Sigmoid colon (tissue), 4 donors: ENCODE measurements around the gene TOM1L2.

ENCODE experiments used
- POLR2AphosphoS5 ChIP-seq, 4 donors: sonication (generic); formaldehyde crosslinking; IDR thresholded peaks; one replicate each; pipeline ENCODE4 v1.6.1; 2017; ENCODE audit warnings: antibody characterized with exemption in 4 of 4
- TF ChIP-seq, protein P1 (sequence below), 4 experiments: fragments of 450-650 bp in 3 of 4; fragments of 200-600 bp in 1 of 4; IDR thresholded peaks; one replicate each; pipeline ENCODE4 v1.5.1; 2016 to 2019; ENCODE audit warnings: antibody characterized with exemption in 4 of 4, mild to moderate bottlenecking in 3 of 4, moderate library complexity in 2 of 4

DNA sequence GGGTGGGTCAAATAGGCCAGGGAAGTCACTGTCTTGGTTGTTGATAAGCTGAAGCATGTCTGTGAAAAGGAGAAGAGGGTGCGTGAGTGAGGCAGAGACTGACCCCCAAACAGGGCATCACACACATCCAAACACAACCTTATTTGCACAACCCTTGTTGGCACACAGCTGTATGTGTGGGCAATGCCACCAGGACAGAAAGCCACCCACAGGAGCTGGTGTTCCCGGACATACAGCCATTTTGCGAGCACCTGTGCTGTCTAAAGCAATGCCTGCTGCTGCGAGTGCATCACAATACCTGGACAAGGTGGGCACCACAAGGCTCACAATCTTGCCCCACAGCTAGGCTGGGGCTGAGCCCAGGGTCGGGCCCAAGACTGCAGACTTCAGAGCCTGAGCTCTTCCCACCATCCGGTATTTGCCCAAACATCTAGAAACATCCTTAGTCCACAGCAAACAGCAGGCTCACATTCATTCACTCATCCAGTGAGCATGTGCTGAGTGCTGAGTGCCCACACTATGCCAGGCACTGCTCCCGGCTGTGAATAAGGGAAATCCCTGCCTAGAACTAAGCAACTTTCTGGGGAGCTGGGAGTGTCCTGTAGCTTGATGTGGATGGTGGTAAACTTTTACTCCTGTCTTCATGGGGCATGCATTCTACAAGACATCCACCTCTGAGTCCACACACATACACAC lies 151.6 kb downstream of the TOM1L2 start:
- TF ChIP-seq, protein P1, sequence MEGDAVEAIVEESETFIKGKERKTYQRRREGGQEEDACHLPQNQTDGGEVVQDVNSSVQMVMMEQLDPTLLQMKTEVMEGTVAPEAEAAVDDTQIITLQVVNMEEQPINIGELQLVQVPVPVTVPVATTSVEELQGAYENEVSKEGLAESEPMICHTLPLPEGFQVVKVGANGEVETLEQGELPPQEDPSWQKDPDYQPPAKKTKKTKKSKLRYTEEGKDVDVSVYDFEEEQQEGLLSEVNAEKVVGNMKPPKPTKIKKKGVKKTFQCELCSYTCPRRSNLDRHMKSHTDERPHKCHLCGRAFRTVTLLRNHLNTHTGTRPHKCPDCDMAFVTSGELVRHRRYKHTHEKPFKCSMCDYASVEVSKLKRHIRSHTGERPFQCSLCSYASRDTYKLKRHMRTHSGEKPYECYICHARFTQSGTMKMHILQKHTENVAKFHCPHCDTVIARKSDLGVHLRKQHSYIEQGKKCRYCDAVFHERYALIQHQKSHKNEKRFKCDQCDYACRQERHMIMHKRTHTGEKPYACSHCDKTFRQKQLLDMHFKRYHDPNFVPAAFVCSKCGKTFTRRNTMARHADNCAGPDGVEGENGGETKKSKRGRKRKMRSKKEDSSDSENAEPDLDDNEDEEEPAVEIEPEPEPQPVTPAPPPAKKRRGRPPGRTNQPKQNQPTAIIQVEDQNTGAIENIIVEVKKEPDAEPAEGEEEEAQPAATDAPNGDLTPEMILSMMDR (IDR thresholded peaks at IDR 0.05), result no peak
- TF ChIP-seq POLR2AphosphoS5 (IDR thresholded peaks at IDR 0.05), result no peak
